IMR-90 (cell line): Measurements from ENCODE around the gene C10orf71. TPM values are rescaled to one million over a fixed set of nuclear protein-coding genes. Genes with fewer than 3 reads are reported as not detected.

Source experiments
- ATAC-seq: fragments of 200-7000 bp; cut with Tn5 transposase; 2 replicates; pipeline ENCODE4 v1.9.1; 2020; ENCODE audit warnings: low read depth, mild to moderate bottlenecking, moderate library complexity
- BruUV-seq: library from RNA; stranded (reverse); fragments of 400-500 nt; replicated peaks from 2 replicates; lab custom pipeline; 2021; lab: Mats Ljungman, UMichigan
- CTCF ChIA-PET: fragments of 300-600 bp; formaldehyde crosslinking; extraction: SDS; loops from one replicate; lab custom pipeline; 2021; ENCODE audit warnings: antibody characterized with exemption; lab: Yijun Ruan, JAX
- POLR2A ChIA-PET: fragments of 300-600 bp; sonication (Branson Sonifier 250); formaldehyde crosslinking; loops from one replicate; lab custom pipeline; 2022; ENCODE audit warnings: antibody characterized with exemption; ENCODE audit not compliant: unreplicated experiment; lab: Charles Lee
- DNase-seq: peaks from one replicate; pipeline ENCODE4 v3.0.0; 2013
- H2AFZ ChIP-seq: replicated peaks from 2 replicates; pipeline ENCODE3; 2013; ENCODE audit warnings: low read length, mild to moderate bottlenecking; ENCODE audit not compliant: poor library complexity
- H2AK5ac ChIP-seq: 2 replicates; pipeline ENCODE4 v1.6.1; 2013; ENCODE audit warnings: low read depth, low read length, inconsistent platforms
- H2AK9ac ChIP-seq: replicated peaks from 2 replicates; pipeline ENCODE3; 2013; ENCODE audit warnings: mild to moderate bottlenecking, low read depth, low read length, moderate library complexity; ENCODE audit not compliant: poor library complexity
- H2BK120ac ChIP-seq: 2 replicates; pipeline ENCODE4 v1.6.1; 2013; ENCODE audit warnings: low read depth, low read length, inconsistent platforms
- H2BK15ac ChIP-seq: 3 replicates; pipeline ENCODE4 v1.6.1; 2013; ENCODE audit warnings: low read depth, low read length, inconsistent platforms
- H2BK20ac ChIP-seq: 2 replicates; pipeline ENCODE4 v1.6.1; 2013; ENCODE audit warnings: low read depth, mild to moderate bottlenecking, inconsistent platforms, low read length, moderate library complexity
- H2BK5ac ChIP-seq: 2 replicates; pipeline ENCODE4 v1.6.1; 2013; ENCODE audit warnings: mild to moderate bottlenecking, low read depth, low read length, inconsistent platforms; ENCODE audit not compliant: poor library complexity, severe bottlenecking
- H3K14ac ChIP-seq: replicated peaks from 2 replicates; pipeline ENCODE4 v1.6.1; 2013; ENCODE audit warnings: low read depth, low read length, inconsistent platforms
- H3K18ac ChIP-seq: 2 replicates; pipeline ENCODE4 v1.6.1; 2013; ENCODE audit warnings: low read depth, low read length, control low read depth
- H3K23ac ChIP-seq: 2 replicates; pipeline ENCODE4 v1.6.1; 2013; ENCODE audit warnings: low read depth, low read length, inconsistent platforms
- H3K27ac ChIP-seq: 2 replicates; pipeline ENCODE4 v1.5.1; 2013; ENCODE audit warnings: mild to moderate bottlenecking, control low read depth, low read length; ENCODE audit not compliant: insufficient read depth
- H3K27me3 ChIP-seq: 2 replicates; pipeline ENCODE4 v1.6.1; 2013; ENCODE audit warnings: low read length; ENCODE audit not compliant: control insufficient read depth, insufficient read depth
- H3K36me3 ChIP-seq: 2 replicates; pipeline ENCODE4 v1.6.1; 2013; ENCODE audit warnings: low read length, mixed read lengths; ENCODE audit not compliant: control insufficient read depth, insufficient read depth
- H3K4ac ChIP-seq: 2 replicates; pipeline ENCODE4 v1.6.1; 2013; ENCODE audit warnings: low read depth, low read length, inconsistent platforms
- H3K4me1 ChIP-seq: 2 replicates; pipeline ENCODE4 v1.6.1; 2013; ENCODE audit warnings: low read length, mixed read lengths; ENCODE audit not compliant: control insufficient read depth, insufficient read depth
- H3K4me2 ChIP-seq: 2 replicates; pipeline ENCODE4 v1.6.1; 2013; ENCODE audit warnings: low read depth, mild to moderate bottlenecking, control low read depth, low read length, moderate library complexity
- H3K4me3 ChIP-seq: 2 replicates; pipeline ENCODE4 v1.5.1; 2013; ENCODE audit warnings: low read depth, mild to moderate bottlenecking, control low read depth, low read length, moderate library complexity; ENCODE audit not compliant: insufficient read depth
- H3K56ac ChIP-seq: 2 replicates; pipeline ENCODE4 v1.6.1; 2013; ENCODE audit warnings: low read length, inconsistent platforms; ENCODE audit not compliant: insufficient read depth; ENCODE audit errors: extremely low read depth
- H3K79me1 ChIP-seq, 2 experiments: 2 replicates each; pipeline ENCODE4 v1.6.1; 2013; ENCODE audit warnings: low read length in 2 of 2, inconsistent platforms in 1 of 2, low read depth in 1 of 2
- H3K9ac ChIP-seq: 2 replicates; pipeline ENCODE4 v1.6.1; 2013; ENCODE audit warnings: low read depth, low read length, control low read depth
- H3K9me1 ChIP-seq: 2 replicates; pipeline ENCODE4 v1.6.1; 2013; ENCODE audit warnings: low read length, inconsistent platforms; ENCODE audit not compliant: insufficient read depth
- H3K9me3 ChIP-seq: 2 replicates; pipeline ENCODE4 v1.6.1; 2013; ENCODE audit warnings: low read length; ENCODE audit not compliant: control insufficient read depth, insufficient read depth
- H4K20me1 ChIP-seq: 2 replicates; pipeline ENCODE4 v1.6.1; 2013; ENCODE audit warnings: low read length, inconsistent platforms; ENCODE audit not compliant: insufficient read depth
- H4K5ac ChIP-seq: 2 replicates; pipeline ENCODE4 v1.6.1; 2013; ENCODE audit warnings: mild to moderate bottlenecking, low read depth, low read length, control low read depth
- H4K8ac ChIP-seq, 2 experiments: 2 replicates each; pipeline ENCODE4 v1.6.1; 2013; ENCODE audit warnings: low read depth in 2 of 2, low read length in 2 of 2, control low read depth in 1 of 2, inconsistent platforms in 1 of 2
- H4K91ac ChIP-seq: 2 replicates; pipeline ENCODE4 v1.6.1; 2013; ENCODE audit warnings: low read depth, low read length, inconsistent platforms; ENCODE audit not compliant: insufficient read depth
- BHLHE40 ChIP-seq: fragments of 150-350 bp; IDR thresholded peaks from 2 replicates; pipeline ENCODE4 v1.6.1; 2016; ENCODE audit warnings: mild to moderate bottlenecking, low read depth, low read length
- CEBPB ChIP-seq: IDR thresholded peaks from 2 replicates; pipeline ENCODE4 v1.6.1; 2012; ENCODE audit warnings: low read depth, low read length, improper control_type of control experiment
- CHD1 ChIP-seq: IDR thresholded peaks from 2 replicates; pipeline ENCODE4 v1.6.1; 2012; ENCODE audit warnings: low read depth, low read length, improper control_type of control experiment
- FOS ChIP-seq: fragments of 150-350 bp; IDR thresholded peaks from 2 replicates; pipeline ENCODE4 v1.6.1; 2016; ENCODE audit warnings: low read depth, low read length
- MAFK ChIP-seq: IDR thresholded peaks from 2 replicates; pipeline ENCODE4 v1.6.1; 2012; ENCODE audit warnings: low read depth, low read length, improper control_type of control experiment
- MAZ ChIP-seq: IDR thresholded peaks from 2 replicates; pipeline ENCODE4 v1.6.1; 2012; ENCODE audit warnings: low read depth, mild to moderate bottlenecking, low read length, improper control_type of control experiment, moderate library complexity, borderline replicate concordance
- MXI1 ChIP-seq: IDR thresholded peaks from 2 replicates; pipeline ENCODE4 v1.6.1; 2012; ENCODE audit warnings: low read depth, mild to moderate bottlenecking, low read length, moderate library complexity, borderline replicate concordance
- NFE2L2 ChIP-seq: fragments of 150-350 bp; IDR thresholded peaks from 2 replicates; pipeline ENCODE4 v1.6.1; 2016; ENCODE audit warnings: low read depth, mild to moderate bottlenecking, low read length
- POLR2A ChIP-seq: IDR thresholded peaks from 2 replicates; pipeline ENCODE4 v1.6.1; 2012; ENCODE audit warnings: mild to moderate bottlenecking, low read depth, low read length
- RAD21 ChIP-seq: IDR thresholded peaks from 2 replicates; pipeline ENCODE4 v1.6.1; 2012; ENCODE audit warnings: low read length, improper control_type of control experiment
- RCOR1 ChIP-seq: IDR thresholded peaks from 2 replicates; pipeline ENCODE4 v1.6.1; 2012; ENCODE audit warnings: mild to moderate bottlenecking, low read length, improper control_type of control experiment; ENCODE audit not compliant: insufficient replicate concordance
- RFX5 ChIP-seq: IDR thresholded peaks from 2 replicates; pipeline ENCODE4 v1.8.0; 2012; ENCODE audit warnings: low read depth, mild to moderate bottlenecking, low read length, moderate library complexity
- SMC3 ChIP-seq: fragments of 150-350 bp; IDR thresholded peaks from 2 replicates; pipeline ENCODE4 v1.6.1; 2016; ENCODE audit warnings: low read depth, mild to moderate bottlenecking, antibody characterized with exemption, low read length, moderate library complexity
- WGBS, 2 experiments: methylation state at CpG; one replicate each; pipeline versions ENCODE4 v1.1.5 to v1.1.7; 2013; ENCODE audit warnings: missing lambda C conversion rate in 2 of 2; ENCODE audit not compliant: insufficient read length in 1 of 2; ENCODE audit errors: extremely low coverage in 2 of 2; 5-methylcytosine and 5-hydroxymethylcytosine counted together
- dilution Hi-C: fragments of 300-500 bp; cut with HindIII; formaldehyde crosslinking; loops from one replicate; pipeline ENCODE4 v1.14.3; 2018; ENCODE audit warnings: low sequenced_read_pairs; ENCODE audit not compliant: unreplicated experiment
- in situ Hi-C: fragments of 300-500 bp; cut with MboI; formaldehyde crosslinking; loops from 3 replicates; pipeline ENCODE4 v1.14.3; 2019; ENCODE audit warnings: low sequenced_read_pairs, inconsistent platforms, mixed read lengths
- intact Hi-C: fragments of 100-400 bp; cut with micrococcal nuclease; formaldehyde crosslinking; loops from 2 replicates; pipeline ENCODE4 v1.10.0; 2022
- polyA plus RNA-seq, 3 experiments: library from polyadenylated mRNA; depleted of rRNA; stranded (reverse); fragments of >200 nt; gene quantifications; 2 replicates each; pipeline ENCODE4 v1.2.3, GENCODE V29; 2012; ENCODE audit warnings: low replicate concordance in 1 of 3
- total RNA-seq: library from RNA; depleted of rRNA; stranded (reverse); fragments of >200 nt; gene quantifications from 2 replicates; pipeline ENCODE4 v1.2.3, GENCODE V29; 2012
- TF ChIP-seq, protein P1 (sequence below): fragments of 150-350 bp; IDR thresholded peaks from 2 replicates; pipeline ENCODE4 v1.6.1; 2016; ENCODE audit warnings: low read depth, mild to moderate bottlenecking, low read length, moderate library complexity, borderline replicate concordance
- TF ChIP-seq, protein P2 (sequence below): fragments of 150-350 bp; IDR thresholded peaks from 2 replicates; pipeline ENCODE4 v1.6.1; 2017; ENCODE audit warnings: mild to moderate bottlenecking, antibody characterized with exemption, low read length, low read depth
- TF ChIP-seq, protein P3 (sequence below): conservative IDR thresholded peaks from 2 replicates; pipeline ENCODE4 v1.5.1; 2012; ENCODE audit warnings: mild to moderate bottlenecking, low read depth, low read length, improper control_type of control experiment

Gene C10orf71
- total and polyA plus RNA-seq, 2 of the 4 experiments (the other 2 are of a cell fraction): not detected

DNA sequence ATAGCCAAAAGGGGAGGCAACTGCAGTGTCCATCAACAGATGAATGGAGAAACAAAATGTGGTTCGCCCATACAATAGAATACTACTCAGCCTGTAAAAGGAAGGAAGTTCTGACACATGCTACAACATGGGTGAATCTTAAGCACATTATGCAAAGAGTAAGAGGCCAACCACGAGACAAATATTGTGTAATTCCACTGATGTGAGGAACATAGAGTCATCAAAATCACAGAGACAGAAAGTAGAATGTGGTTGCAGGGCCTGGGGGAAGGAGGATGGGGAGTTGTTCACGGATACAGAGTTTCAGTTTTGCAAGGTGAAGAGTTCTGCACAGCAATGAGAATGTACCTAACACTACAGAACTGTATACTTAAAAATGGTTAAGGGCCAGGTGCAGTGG lies 13.7 kb upstream of the C10orf71 start:
- Histone ChIP-seq H3K4me2 (no peak overlapping the region), H3K23ac (no peak overlapping the region), H4K5ac (no peak overlapping the region), H3K27me3 (peaks cover 27% of the 10 kb centered on the region), H4K20me1 (no peaks in the 10 kb centered on the region), H2AK9ac (no peak overlapping the region), H3K9me3 (no peaks in the 10 kb centered on the region), H3K9ac (no peak overlapping the region), H3K4ac (no peak overlapping the region), H2AFZ (no peak overlapping the region), H2BK15ac (no peak overlapping the region), H4K91ac (no peak overlapping the region), H3K36me3 (no peaks in the 10 kb centered on the region), H3K18ac (no peak overlapping the region), H3K56ac (no peak overlapping the region), H3K4me3 (no peak overlapping the region), H3K27ac (no peak overlapping the region), H3K9me1 (no peaks in the 10 kb centered on the region), H2BK120ac (no peak overlapping the region), H2BK20ac (no peak overlapping the region), H3K79me1 (no peaks in the 10 kb centered on the region), H3K4me1 (no peaks in the 10 kb centered on the region), H4K8ac (no peak overlapping the region), H2AK5ac (no peak overlapping the region), H2BK5ac (no peak overlapping the region), H3K14ac (no peak overlapping the region)
- TF ChIP-seq NFE2L2: no peak
- TF ChIP-seq MXI1: no peak
- no peak for TF ChIP-seq MAZ
- TF ChIP-seq, protein P1, sequence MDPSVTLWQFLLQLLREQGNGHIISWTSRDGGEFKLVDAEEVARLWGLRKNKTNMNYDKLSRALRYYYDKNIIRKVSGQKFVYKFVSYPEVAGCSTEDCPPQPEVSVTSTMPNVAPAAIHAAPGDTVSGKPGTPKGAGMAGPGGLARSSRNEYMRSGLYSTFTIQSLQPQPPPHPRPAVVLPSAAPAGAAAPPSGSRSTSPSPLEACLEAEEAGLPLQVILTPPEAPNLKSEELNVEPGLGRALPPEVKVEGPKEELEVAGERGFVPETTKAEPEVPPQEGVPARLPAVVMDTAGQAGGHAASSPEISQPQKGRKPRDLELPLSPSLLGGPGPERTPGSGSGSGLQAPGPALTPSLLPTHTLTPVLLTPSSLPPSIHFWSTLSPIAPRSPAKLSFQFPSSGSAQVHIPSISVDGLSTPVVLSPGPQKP: no peak
- TF ChIP-seq POLR2A: no peak
- TF ChIP-seq SMC3: no peak
- TF ChIP-seq, protein P2, sequence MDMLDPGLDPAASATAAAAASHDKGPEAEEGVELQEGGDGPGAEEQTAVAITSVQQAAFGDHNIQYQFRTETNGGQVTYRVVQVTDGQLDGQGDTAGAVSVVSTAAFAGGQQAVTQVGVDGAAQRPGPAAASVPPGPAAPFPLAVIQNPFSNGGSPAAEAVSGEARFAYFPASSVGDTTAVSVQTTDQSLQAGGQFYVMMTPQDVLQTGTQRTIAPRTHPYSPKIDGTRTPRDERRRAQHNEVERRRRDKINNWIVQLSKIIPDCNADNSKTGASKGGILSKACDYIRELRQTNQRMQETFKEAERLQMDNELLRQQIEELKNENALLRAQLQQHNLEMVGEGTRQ: no peak
- TF ChIP-seq RCOR1: no peak
- TF ChIP-seq RAD21: no peak
- no peak for TF ChIP-seq FOS
- TF ChIP-seq, protein P3, sequence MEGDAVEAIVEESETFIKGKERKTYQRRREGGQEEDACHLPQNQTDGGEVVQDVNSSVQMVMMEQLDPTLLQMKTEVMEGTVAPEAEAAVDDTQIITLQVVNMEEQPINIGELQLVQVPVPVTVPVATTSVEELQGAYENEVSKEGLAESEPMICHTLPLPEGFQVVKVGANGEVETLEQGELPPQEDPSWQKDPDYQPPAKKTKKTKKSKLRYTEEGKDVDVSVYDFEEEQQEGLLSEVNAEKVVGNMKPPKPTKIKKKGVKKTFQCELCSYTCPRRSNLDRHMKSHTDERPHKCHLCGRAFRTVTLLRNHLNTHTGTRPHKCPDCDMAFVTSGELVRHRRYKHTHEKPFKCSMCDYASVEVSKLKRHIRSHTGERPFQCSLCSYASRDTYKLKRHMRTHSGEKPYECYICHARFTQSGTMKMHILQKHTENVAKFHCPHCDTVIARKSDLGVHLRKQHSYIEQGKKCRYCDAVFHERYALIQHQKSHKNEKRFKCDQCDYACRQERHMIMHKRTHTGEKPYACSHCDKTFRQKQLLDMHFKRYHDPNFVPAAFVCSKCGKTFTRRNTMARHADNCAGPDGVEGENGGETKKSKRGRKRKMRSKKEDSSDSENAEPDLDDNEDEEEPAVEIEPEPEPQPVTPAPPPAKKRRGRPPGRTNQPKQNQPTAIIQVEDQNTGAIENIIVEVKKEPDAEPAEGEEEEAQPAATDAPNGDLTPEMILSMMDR: no peak
- TF ChIP-seq RFX5: no peak
- TF ChIP-seq BHLHE40: no peak
- TF ChIP-seq CHD1: no peak
- no peak for TF ChIP-seq MAFK
- TF ChIP-seq CEBPB: no peak
- ATAC-seq (no peak), DNase-seq (no peak)
- ChIA-PET POLR2A (no interaction called here), CTCF (interaction anchor here (0.6 kb wide), 1 partner anchor 9 kb away, joined by 3 read pairs; no protein-coding TSS in a partner anchor)
- in situ Hi-C loops (no loop called here), dilution Hi-C loops (no loop called here), intact Hi-C loops (no loop called here)
- BruUV-seq: no TSS peak
- WGBS, 2 experiments: no CpG with 5 or more reads among the region's 3 CpGs
